GM18861 (cell line): ENCODE data around the gene EYA4.

Experiments
- ATAC-seq: cut with Tn5 transposase; IDR thresholded peaks from one replicate; pipeline ENCODE4 v1.9.1; 2021; ENCODE audit not compliant: unreplicated experiment

The EYA4 gene

GRCh38 chr6:133242637-133243585 lies 1.8 kb downstream of the EYA4 start:
- ATAC-seq: no peak

- ATAC-seq: no peak
These were observed 2.7 kb downstream of the EYA4 start for GRCh38 chr6:133243723-133244305.

GRCh38 chr6:133244519-133244918 lies 3.4 kb downstream of the EYA4 start:
- no peak for ATAC-seq

- no peak for ATAC-seq
These were observed 3.9 kb downstream of the EYA4 start for GRCh38 chr6:133245007-133245406.

GRCh38 chr6:133245422-133245903 lies 4.3 kb downstream of the EYA4 start:
- no peak for ATAC-seq

- ATAC-seq: no peak
These were observed 6.4 kb downstream of the EYA4 start for GRCh38 chr6:133247581-133247980.

- ATAC-seq: no peak
These were observed 7.3 kb downstream of the EYA4 start for GRCh38 chr6:133248241-133249001.

GRCh38 chr6:133251688-133252087 lies 10.5 kb downstream of the EYA4 start:
- ATAC-seq: no peak

GRCh38 chr6:133254552-133255228 lies 13.5 kb downstream of the EYA4 start:
- ATAC-seq: no peak

GRCh38 chr6:133257545-133258105 lies 16.5 kb downstream of the EYA4 start:
- no peak for ATAC-seq

- no peak for ATAC-seq
These were observed 18.4 kb downstream of the EYA4 start for GRCh38 chr6:133259561-133259960.

- ATAC-seq: no peak
These were observed 21.6 kb downstream of the EYA4 start for GRCh38 chr6:133262804-133263203.

GRCh38 chr6:133265066-133265465 lies 23.9 kb downstream of the EYA4 start:
- no peak for ATAC-seq

GRCh38 chr6:133266186-133266585 lies 25.0 kb downstream of the EYA4 start:
- ATAC-seq: no peak

- ATAC-seq: no peak
These were observed 27.5 kb downstream of the EYA4 start for GRCh38 chr6:133268621-133269020.

GRCh38 chr6:133274813-133275212 lies 33.7 kb downstream of the EYA4 start:
- ATAC-seq: no peak

- no peak for ATAC-seq
These were observed 34.1 kb downstream of the EYA4 start for GRCh38 chr6:133275213-133275612.

GRCh38 chr6:133277228-133277899 lies 36.2 kb downstream of the EYA4 start:
- no peak for ATAC-seq

GRCh38 chr6:133277900-133278545 lies 36.9 kb downstream of the EYA4 start:
- no peak for ATAC-seq

- ATAC-seq: no peak
These were observed 45.6 kb downstream of the EYA4 start for GRCh38 chr6:133286765-133287164.
